Common myeloid progenitor, CD34-positive (primary cell): Measurements from ENCODE around the gene GIMAP7.

Experiments used
- CTCF ChIA-PET: fragments of 350-600 bp; sonication (Branson Sonifier 250); formaldehyde crosslinking; loops from one replicate; lab custom pipeline; 2021; ENCODE audit warnings: antibody characterized with exemption; lab: Charles Lee
- POLR2A ChIA-PET: fragments of 350-600 bp; sonication (Branson Sonifier 250); formaldehyde crosslinking; loops from one replicate; lab custom pipeline; 2021; ENCODE audit warnings: antibody characterized with exemption; lab: Charles Lee
- DNase-seq, 3 donors: peaks; one replicate each; pipeline versions ENCODE4 v3.0.0 to v3.0.0-alpha.2; 2013
- H3K27ac ChIP-seq, 2 experiments: 1 replicate in 1 of 2; 2 replicates in 1 of 2; pipeline ENCODE4 v1.7.0; 2013; ENCODE audit warnings: inconsistent platforms in 2 of 2, low read length in 2 of 2, mild to moderate bottlenecking in 2 of 2, low read depth in 1 of 2, moderate library complexity in 1 of 2; ENCODE audit not compliant: severe bottlenecking in 2 of 2, insufficient read depth in 1 of 2, poor library complexity in 1 of 2
- H3K27me3 ChIP-seq, 5 experiments: replicated peaks in 2 of 5; 1 replicate in 3 of 5; 2 replicates in 2 of 5; pipeline versions ENCODE4 v1.6.1 to v1.7.0; 2013; ENCODE audit warnings: low read length in 4 of 5, mild to moderate bottlenecking in 2 of 5, moderate library complexity in 2 of 5, inconsistent platforms in 1 of 5; ENCODE audit not compliant: insufficient read depth in 5 of 5, control insufficient read depth in 4 of 5
- H3K36me3 ChIP-seq, 4 experiments: 1 replicate in 2 of 4; 2 replicates in 2 of 4; pipeline versions ENCODE4 v1.6.1 to v1.7.0; 2013; ENCODE audit warnings: low read length in 3 of 4, control low read depth in 1 of 4, mild to moderate bottlenecking in 1 of 4; ENCODE audit not compliant: control insufficient read depth in 4 of 4, insufficient read depth in 4 of 4
- H3K4me1 ChIP-seq, 4 experiments: 1 replicate in 3 of 4; 2 replicates in 1 of 4; pipeline versions ENCODE4 v1.6.1 to v1.7.1; 2013; ENCODE audit warnings: low read length in 3 of 4, mild to moderate bottlenecking in 3 of 4, control low read depth in 1 of 4, inconsistent platforms in 1 of 4, moderate library complexity in 1 of 4; ENCODE audit not compliant: control insufficient read depth in 4 of 4, insufficient read depth in 4 of 4; ENCODE audit errors: control extremely low read depth in 1 of 4
- H3K4me3 ChIP-seq, 7 experiments: 1 replicate in 4 of 7; 2 replicates in 3 of 7; pipeline versions ENCODE4 v1.5.1 to v1.7.0; 2013; ENCODE audit warnings: mild to moderate bottlenecking in 7 of 7, low read length in 6 of 7, moderate library complexity in 6 of 7, inconsistent platforms in 2 of 7, low read depth in 2 of 7, control low read depth in 1 of 7; ENCODE audit not compliant: insufficient read depth in 4 of 7, control insufficient read depth in 1 of 7; ENCODE audit errors: extremely low read depth in 1 of 7
- H3K9me3 ChIP-seq, 5 experiments: 1 replicate in 4 of 5; 2 replicates in 1 of 5; pipeline versions ENCODE4 v1.6.1 to v1.7.1; 2013; ENCODE audit warnings: low read length in 4 of 5, mild to moderate bottlenecking in 2 of 5, inconsistent platforms in 1 of 5, low read depth in 1 of 5, moderate library complexity in 1 of 5; ENCODE audit not compliant: control insufficient read depth in 4 of 5, insufficient read depth in 2 of 5; ENCODE audit errors: control extremely low read depth in 1 of 5
- WGBS: methylation state at CpG from one replicate; pipeline ENCODE4 v1.1.5; 2013; ENCODE audit not compliant: insufficient coverage; 5-methylcytosine and 5-hydroxymethylcytosine counted together

GIMAP7 gene

GRCh38 chr7:150560486-150560885 is 45.8 kb downstream of the GIMAP7 start:
- Histone ChIP-seq H3K36me3 (no peaks in the 10 kb centered on the region), H3K9me3 (peaks cover 0 to 25% (median 8%) of the 10 kb centered on the region in 5 experiments), H3K4me1 (peaks cover 0 to 8% (median 7%) of the 10 kb centered on the region in 4 experiments), H3K27me3 (no peaks in the 10 kb centered on the region), H3K4me3 (no peak overlapping the region), H3K27ac (no peak overlapping the region)
- CTCF ChIA-PET: interaction anchor here (1.6 kb wide), 1 partner anchor 112 kb away, joined by 3 read pairs; no protein-coding TSS in a partner anchor
- POLR2A ChIA-PET: no interaction called here
- 71% methylated on average over 1 of the region's 1 CpG for WGBS
- DNase-seq: no peak

DNA sequence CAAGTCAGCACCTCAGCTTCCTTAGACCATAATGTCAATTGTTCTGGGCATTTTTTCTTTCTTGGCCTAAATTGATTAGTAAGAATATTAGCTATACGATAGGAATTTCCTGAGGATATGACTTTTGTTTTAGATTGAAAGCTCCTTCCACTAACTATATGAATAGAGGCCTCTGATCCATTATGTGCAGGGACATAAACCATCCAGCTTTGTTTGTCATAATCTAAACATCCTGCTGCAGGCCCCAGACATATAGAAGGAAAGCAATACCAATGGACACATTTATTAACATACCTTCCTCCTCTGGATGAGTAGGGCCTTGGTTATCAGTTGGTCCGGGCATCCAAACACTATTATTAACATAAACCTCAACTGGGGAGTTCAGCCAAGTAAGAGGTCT is 48.2 kb downstream of the GIMAP7 start:
- DNase-seq: no peak
- H3K27me3 ChIP-seq: no peaks in the 10 kb centered on the region
- ChIA-PET POLR2A (no interaction called here), CTCF (interaction anchor here (1.0 to 2.4 kb wide), 3 partner anchors 10 to 38 kb away, joined by 3 to 8 read pairs (median 4); no protein-coding TSS in a partner anchor)
- H3K36me3 ChIP-seq: no peaks in the 10 kb centered on the region
- H3K4me1 ChIP-seq: peaks cover 0 to 9% (median 4%) of the 10 kb centered on the region in 4 experiments
- WGBS: no CpG with 5 or more reads among the region's 2 CpGs
- no peak overlapping the region for H3K4me3 ChIP-seq
- H3K9me3 ChIP-seq: peaks cover 0 to 24% (median 8%) of the 10 kb centered on the region in 5 experiments
- no peak overlapping the region for H3K27ac ChIP-seq

- no peak overlapping the region for H3K27ac ChIP-seq
- no peak overlapping the region for H3K4me3 ChIP-seq
- peaks cover 0 to 10% (median 5%) of the 10 kb centered on the region in 4 experiments for H3K4me1 ChIP-seq
- H3K9me3 ChIP-seq: peaks cover 0 to 18% (median 8%) of the 10 kb centered on the region in 5 experiments
- 98% methylated on average over 5 of the region's 5 CpGs for WGBS
- POLR2A ChIA-PET: no interaction called here
- H3K27me3 ChIP-seq: no peaks in the 10 kb centered on the region
- CTCF ChIA-PET: interaction anchor here (1.3 to 2.4 kb wide), 2 partner anchors 9 to 113 kb away, joined by 3 to 8 read pairs; no protein-coding TSS in a partner anchor
- DNase-seq: no peak
- H3K36me3 ChIP-seq: no peaks in the 10 kb centered on the region
These were observed 49.3 kb downstream of the GIMAP7 start for GRCh38 chr7:150564006-150564405.

GRCh38 chr7:150564566-150564965 is 49.9 kb downstream of the GIMAP7 start:
- no peak overlapping the region for H3K4me3 ChIP-seq
- no peak for DNase-seq
- ChIA-PET CTCF (interaction anchor here (1.3 kb wide), 1 partner anchor 112 kb away, joined by 3 read pairs; no protein-coding TSS in a partner anchor), POLR2A (no interaction called here)
- peaks cover 0 to 18% (median 8%) of the 10 kb centered on the region in 5 experiments for H3K9me3 ChIP-seq
- WGBS: no CpG with 5 or more reads among the region's 3 CpGs
- H3K27ac ChIP-seq: no peak overlapping the region
- H3K36me3 ChIP-seq: no peaks in the 10 kb centered on the region
- H3K27me3 ChIP-seq: no peaks in the 10 kb centered on the region
- H3K4me1 ChIP-seq: peaks cover 0 to 13% (median 10%) of the 10 kb centered on the region in 4 experiments

DNA sequence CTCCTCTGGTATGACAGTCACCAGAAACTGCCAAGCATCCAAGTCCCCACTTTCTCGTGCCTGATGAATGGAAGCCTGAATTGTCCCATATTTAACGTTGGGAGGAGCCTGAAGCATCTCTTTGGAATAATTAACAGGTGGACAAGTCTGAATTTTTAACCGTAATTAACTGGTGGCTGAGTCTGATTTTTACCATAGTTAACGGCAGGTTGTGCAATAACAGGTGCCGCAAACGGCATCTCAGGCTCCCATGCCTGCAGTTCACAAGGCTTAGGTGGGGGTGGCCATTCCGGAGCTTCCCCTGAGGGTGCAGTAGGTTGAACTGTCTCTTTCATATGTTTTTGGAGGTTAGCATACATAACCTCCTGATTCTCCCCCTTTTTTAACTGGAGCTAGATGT is 50.6 kb downstream of the GIMAP7 start:
- 97% methylated on average over 4 of the region's 7 CpGs for WGBS
- Histone ChIP-seq H3K27ac (no peak overlapping the region), H3K9me3 (peaks cover 0 to 14% (median 7%) of the 10 kb centered on the region in 5 experiments), H3K4me3 (no peak overlapping the region), H3K27me3 (no peaks in the 10 kb centered on the region), H3K4me1 (peaks cover 0 to 15% (median 13%) of the 10 kb centered on the region in 4 experiments), H3K36me3 (no peaks in the 10 kb centered on the region)
- no peak for DNase-seq
- POLR2A ChIA-PET: no interaction called here
- CTCF ChIA-PET: interaction anchor here (1.3 kb wide), 1 partner anchor 111 kb away, joined by 3 read pairs; no protein-coding TSS in a partner anchor

DNA sequence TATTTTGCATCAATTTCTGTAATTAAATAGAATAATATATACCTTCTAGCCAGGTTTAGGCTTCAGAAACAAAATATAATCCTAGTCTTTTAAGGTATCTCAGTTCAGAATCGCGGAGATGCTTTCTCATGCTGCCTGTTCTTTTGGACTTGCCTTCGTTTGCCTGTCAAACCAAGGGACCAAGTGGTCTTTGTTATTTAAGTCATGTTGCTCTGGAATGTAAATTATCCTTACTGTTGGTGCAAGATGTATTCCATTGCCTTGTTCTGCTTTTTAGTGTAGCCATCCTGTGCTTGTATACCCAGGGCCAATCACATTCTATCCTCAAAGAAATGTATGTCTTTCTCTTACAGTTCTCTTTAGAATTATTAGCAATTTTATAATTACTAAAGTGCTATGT is 51.5 kb downstream of the GIMAP7 start:
- Histone ChIP-seq H3K36me3 (no peaks in the 10 kb centered on the region), H3K9me3 (peaks cover 0 to 7% (median 1%) of the 10 kb centered on the region in 5 experiments), H3K4me3 (no peak overlapping the region), H3K27ac (no peak overlapping the region), H3K27me3 (no peaks in the 10 kb centered on the region), H3K4me1 (peaks cover 0 to 15% (median 13%) of the 10 kb centered on the region in 4 experiments)
- WGBS: no CpG with 5 or more reads among the region's 3 CpGs
- no peak for DNase-seq
- ChIA-PET POLR2A (no interaction called here), CTCF (no interaction called here)

DNA sequence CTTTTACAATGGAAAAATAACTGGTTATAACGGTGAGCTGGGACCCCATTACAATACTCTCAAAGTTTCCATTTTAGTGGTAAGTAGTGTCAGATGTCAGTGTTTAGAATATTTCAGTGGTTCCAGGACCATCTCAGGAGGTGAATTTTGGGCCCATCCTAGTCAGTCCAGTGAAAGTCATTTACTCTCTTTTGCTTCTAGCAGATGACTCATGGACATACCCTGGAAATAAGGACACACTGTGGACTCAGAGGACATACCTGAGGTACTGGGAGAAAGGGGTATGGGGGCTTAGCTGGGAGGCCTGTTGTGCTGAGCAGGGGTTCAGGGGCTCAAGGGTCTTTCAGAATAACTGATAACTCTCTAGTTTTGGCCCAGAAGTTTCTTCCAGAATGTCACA is 51.9 kb downstream of the GIMAP7 start:
- Histone ChIP-seq H3K27ac (no peak overlapping the region), H3K27me3 (no peaks in the 10 kb centered on the region), H3K9me3 (peaks cover 0 to 2% (median 0%) of the 10 kb centered on the region in 5 experiments), H3K4me1 (peaks cover 0 to 15% (median 13%) of the 10 kb centered on the region in 4 experiments), H3K36me3 (no peaks in the 10 kb centered on the region), H3K4me3 (no peak overlapping the region)
- POLR2A ChIA-PET: no interaction called here
- no CpG with 5 or more reads among the region's 1 CpG for WGBS
- CTCF ChIA-PET: no interaction called here
- DNase-seq: no peak
